HepG2 (cell line): ENCODE results near the gene FMC1. TPM values are rescaled to one million over a fixed set of nuclear protein-coding genes. Genes with fewer than 3 reads are reported as not detected.
A peak's percentile ranks its signal among the peaks of the same experiment; 100 is the strongest.

Source experiments
- AGO2 ChIP-seq: fragments of 200-400 bp; formaldehyde crosslinking; optimal IDR thresholded peaks from 2 replicates; pipeline ENCODE3; 2017; ENCODE audit warnings: mild to moderate bottlenecking, low read depth, low read length, moderate library complexity
- GTF2F1 ChIP-seq: fragments of 150-350 bp; IDR thresholded peaks from 2 replicates; pipeline ENCODE4 v1.6.1; 2014; ENCODE audit warnings: low read length
- HDAC1 ChIP-seq: sonication (generic); formaldehyde crosslinking; IDR thresholded peaks from 2 replicates; pipeline ENCODE4 v1.5.1; 2020; ENCODE audit warnings: mild to moderate bottlenecking, missing genetic modification reagents
- MTF1 ChIP-seq: sonication (generic); formaldehyde crosslinking; IDR thresholded peaks from 2 replicates; pipeline ENCODE4 v1.5.0; 2020; ENCODE audit warnings: missing genetic modification reagents
- NPAS2 ChIP-seq: sonication (generic); formaldehyde crosslinking; IDR thresholded peaks from 2 replicates; pipeline ENCODE4 v1.8.0; 2022; ENCODE audit warnings: mild to moderate bottlenecking, missing genetic modification reagents, borderline replicate concordance
- PLRG1 ChIP-seq: fragments of 450-650 bp; conservative IDR thresholded peaks from 2 replicates; pipeline ENCODE4 v1.6.1; 2016
- RBM22 ChIP-seq: fragments of 200-400 bp; formaldehyde crosslinking; optimal IDR thresholded peaks from 2 replicates; pipeline ENCODE3; 2017; ENCODE audit warnings: mild to moderate bottlenecking, low read length, moderate library complexity
- TAF15 ChIP-seq: fragments of 200-400 bp; formaldehyde crosslinking; IDR thresholded peaks from one replicate; pipeline ENCODE4 v1.6.1; 2018; ENCODE audit warnings: mild to moderate bottlenecking, low read depth, low read length; ENCODE audit not compliant: poor library complexity, severe bottlenecking
- TMF1 ChIP-seq: sonication (generic); formaldehyde crosslinking; IDR thresholded peaks from 2 replicates; pipeline ENCODE4 v1.8.1; 2022; ENCODE audit warnings: low read depth, missing genetic modification reagents
- YY1 ChIP-seq: IDR thresholded peaks from 2 replicates; pipeline ENCODE4 v1.6.1; 2011; ENCODE audit warnings: low read length, low read depth, moderate library complexity, mild to moderate bottlenecking; ENCODE audit not compliant: insufficient read depth, insufficient replicate concordance
- ZC3H13 ChIP-seq: sonication (generic); formaldehyde crosslinking; IDR thresholded peaks from 2 replicates; pipeline ENCODE4 v1.8.1; 2023; ENCODE audit warnings: mild to moderate bottlenecking, missing genetic modification reagents, moderate library complexity
- ZFAT ChIP-seq: sonication (generic); formaldehyde crosslinking; conservative IDR thresholded peaks from 2 replicates; pipeline ENCODE4 v1.8.1; 2023; ENCODE audit warnings: missing genetic modification reagents, inconsistent platforms
- ZFY ChIP-seq: sonication (generic); formaldehyde crosslinking; IDR thresholded peaks from 2 replicates; pipeline ENCODE4 v1.4.0; 2020; ENCODE audit warnings: missing genetic modification reagents
- ZMYM3 ChIP-seq: sonication (generic); formaldehyde crosslinking; IDR thresholded peaks from 2 replicates; pipeline ENCODE4 v1.5.1; 2020; ENCODE audit warnings: mild to moderate bottlenecking, missing genetic modification reagents
- ZNF263 ChIP-seq: sonication (generic); formaldehyde crosslinking; IDR thresholded peaks from 2 replicates; pipeline ENCODE4 v1.4.0; 2020; ENCODE audit warnings: missing genetic modification reagents
- ZNF274 ChIP-seq: sonication (generic); formaldehyde crosslinking; IDR thresholded peaks from 2 replicates; pipeline ENCODE4 v1.5.1; 2020; ENCODE audit warnings: mild to moderate bottlenecking, missing genetic modification reagents
- ZNF337 ChIP-seq: sonication (generic); formaldehyde crosslinking; IDR thresholded peaks from 2 replicates; pipeline ENCODE4 v1.5.1; 2020; ENCODE audit warnings: missing genetic modification reagents, low read depth, mild to moderate bottlenecking, borderline replicate concordance
- ZNF567 ChIP-seq: sonication (generic); formaldehyde crosslinking; IDR thresholded peaks from 2 replicates; pipeline ENCODE4 v1.8.1; 2023; ENCODE audit warnings: mild to moderate bottlenecking, missing genetic modification reagents, borderline replicate concordance
- ZNF841 ChIP-seq: sonication (generic); formaldehyde crosslinking; IDR thresholded peaks from 2 replicates; pipeline ENCODE4 v1.8.1; 2023; ENCODE audit warnings: missing genetic modification reagents, borderline replicate concordance
- polyA plus RNA-seq, 8 experiments: library from polyadenylated mRNA; depleted of rRNA in 3 of 8; stranded (reverse) in 7 of 8; unstranded in 1 of 8; fragments of >200 nt; fragmentation: Illumina TruSeq in 4 of 8; extraction: Trizol in 4 of 8; gene quantifications; 2 replicates each; pipeline versions ENCODE4 v1.2.1 to v1.2.3, GENCODE V29; 2011 to 2016; ENCODE audit warnings: low read depth in 4 of 8, missing spikeins in 1 of 8, mixed read lengths in 1 of 8; ENCODE audit not compliant: insufficient read depth in 1 of 8
- total RNA-seq, 5 experiments: library from RNA; depleted of rRNA; stranded (reverse); fragments of >200 nt; fragmentation: Illumina TruSeq; extraction: Trizol; gene quantifications; 2 replicates each; pipeline ENCODE4 v1.2.3, GENCODE V29; 2016; ENCODE audit warnings: low read depth in 1 of 5
- TF ChIP-seq, protein P1 (sequence below): sonication (generic); formaldehyde crosslinking; IDR thresholded peaks from 2 replicates; pipeline ENCODE4 v1.8.1; 2023; ENCODE audit warnings: mild to moderate bottlenecking, missing genetic modification reagents, borderline replicate concordance
- TF ChIP-seq, protein P2 (sequence below): sonication (generic); formaldehyde crosslinking; IDR thresholded peaks from 2 replicates; pipeline ENCODE4 v1.5.0; 2020; ENCODE audit warnings: mild to moderate bottlenecking, missing genetic modification reagents
- TF ChIP-seq, protein P3 (sequence below): sonication (generic); formaldehyde crosslinking; IDR thresholded peaks from 2 replicates; pipeline ENCODE4 v1.8.0; 2022; ENCODE audit warnings: low read depth, missing genetic modification reagents
- TF ChIP-seq, protein P4 (sequence below): sonication (generic); formaldehyde crosslinking; IDR thresholded peaks from 2 replicates; pipeline ENCODE4 v1.4.0; 2020; ENCODE audit warnings: missing genetic modification reagents, mild to moderate bottlenecking, borderline replicate concordance

The FMC1 gene
- total and polyA plus RNA-seq, 2 of the 13 experiments (the other 11 are each of a cell fraction or from before 2014, with no cell fraction given): 39.2 to 50.7 TPM

GRCh38 chr7:139340037-139340807 is 915 bp upstream of the FMC1 start (continued):
- TF ChIP-seq TMF1 (CRISPR knock-in tag) (no peak; the same call in 1 of the 2 replicates), AGO2 (no peak), TAF15 (peak; percentile 53), RBM22 (peak; percentile 99), ZNF841 (CRISPR knock-in tag) (peak; percentile 68; the same call in 1 of the 2 replicates), ZNF274 (CRISPR knock-in tag) (peak; percentile 93), ZMYM3 (CRISPR knock-in tag) (peak; percentile 98), ZC3H13 (CRISPR knock-in tag) (peak; percentile 63; the same call in 1 of the 2 replicates), MTF1 (0 out of 2 replicates have a peak, but pooled peaks have one; percentile 17), YY1 (peak; percentile 84), PLRG1 (no peak), ZNF263 (0 out of 2 replicates have a peak, but pooled peaks have one; percentile 58), ZNF567 (CRISPR knock-in tag) (0 out of 2 replicates have a peak, but pooled peaks have one; percentile 77), GTF2F1 (no peak), ZFY (CRISPR knock-in tag) (peak; percentile 80), ZFAT (CRISPR knock-in tag) (no peak), ZNF337 (CRISPR knock-in tag) (peak; percentile 89), HDAC1 (CRISPR knock-in tag) (peak; percentile 75), NPAS2 (CRISPR knock-in tag) (no peak)
- TF ChIP-seq, protein P1, sequence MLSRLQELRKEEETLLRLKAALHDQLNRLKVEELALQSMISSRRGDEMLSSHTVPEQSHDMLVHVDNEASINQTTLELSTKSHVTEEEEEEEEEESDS (CRISPR knock-in tag): 0 out of 2 replicates have a peak, but pooled peaks have one; percentile 43
- TF ChIP-seq, protein P2, sequence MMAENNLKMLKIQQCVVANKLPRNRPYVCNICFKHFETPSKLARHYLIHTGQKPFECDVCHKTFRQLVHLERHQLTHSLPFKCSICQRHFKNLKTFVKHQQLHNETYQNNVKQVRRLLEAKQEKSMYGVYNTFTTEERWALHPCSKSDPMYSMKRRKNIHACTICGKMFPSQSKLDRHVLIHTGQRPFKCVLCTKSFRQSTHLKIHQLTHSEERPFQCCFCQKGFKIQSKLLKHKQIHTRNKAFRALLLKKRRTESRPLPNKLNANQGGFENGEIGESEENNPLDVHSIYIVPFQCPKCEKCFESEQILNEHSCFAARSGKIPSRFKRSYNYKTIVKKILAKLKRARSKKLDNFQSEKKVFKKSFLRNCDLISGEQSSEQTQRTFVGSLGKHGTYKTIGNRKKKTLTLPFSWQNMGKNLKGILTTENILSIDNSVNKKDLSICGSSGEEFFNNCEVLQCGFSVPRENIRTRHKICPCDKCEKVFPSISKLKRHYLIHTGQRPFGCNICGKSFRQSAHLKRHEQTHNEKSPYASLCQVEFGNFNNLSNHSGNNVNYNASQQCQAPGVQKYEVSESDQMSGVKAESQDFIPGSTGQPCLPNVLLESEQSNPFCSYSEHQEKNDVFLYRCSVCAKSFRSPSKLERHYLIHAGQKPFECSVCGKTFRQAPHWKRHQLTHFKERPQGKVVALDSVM (CRISPR knock-in tag): 0 out of 2 replicates have a peak, but pooled peaks have one; percentile 47
- TF ChIP-seq, protein P3, sequence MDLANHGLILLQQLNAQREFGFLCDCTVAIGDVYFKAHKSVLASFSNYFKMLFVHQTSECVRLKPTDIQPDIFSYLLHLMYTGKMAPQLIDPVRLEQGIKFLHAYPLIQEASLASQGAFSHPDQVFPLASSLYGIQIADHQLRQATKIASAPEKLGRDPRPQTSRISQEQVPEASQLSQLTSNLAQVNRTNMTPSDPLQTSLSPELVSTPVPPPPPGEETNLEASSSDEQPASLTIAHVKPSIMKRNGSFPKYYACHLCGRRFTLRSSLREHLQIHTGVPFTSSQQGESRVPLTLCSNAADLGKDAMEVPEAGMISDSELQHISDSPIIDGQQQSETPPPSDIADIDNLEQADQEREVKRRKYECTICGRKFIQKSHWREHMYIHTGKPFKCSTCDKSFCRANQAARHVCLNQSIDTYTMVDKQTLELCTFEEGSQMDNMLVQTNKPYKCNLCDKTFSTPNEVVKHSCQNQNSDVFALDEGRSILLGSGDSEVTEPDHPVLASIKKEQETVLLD (CRISPR knock-in tag): peak; percentile 89
- TF ChIP-seq, protein P4, sequence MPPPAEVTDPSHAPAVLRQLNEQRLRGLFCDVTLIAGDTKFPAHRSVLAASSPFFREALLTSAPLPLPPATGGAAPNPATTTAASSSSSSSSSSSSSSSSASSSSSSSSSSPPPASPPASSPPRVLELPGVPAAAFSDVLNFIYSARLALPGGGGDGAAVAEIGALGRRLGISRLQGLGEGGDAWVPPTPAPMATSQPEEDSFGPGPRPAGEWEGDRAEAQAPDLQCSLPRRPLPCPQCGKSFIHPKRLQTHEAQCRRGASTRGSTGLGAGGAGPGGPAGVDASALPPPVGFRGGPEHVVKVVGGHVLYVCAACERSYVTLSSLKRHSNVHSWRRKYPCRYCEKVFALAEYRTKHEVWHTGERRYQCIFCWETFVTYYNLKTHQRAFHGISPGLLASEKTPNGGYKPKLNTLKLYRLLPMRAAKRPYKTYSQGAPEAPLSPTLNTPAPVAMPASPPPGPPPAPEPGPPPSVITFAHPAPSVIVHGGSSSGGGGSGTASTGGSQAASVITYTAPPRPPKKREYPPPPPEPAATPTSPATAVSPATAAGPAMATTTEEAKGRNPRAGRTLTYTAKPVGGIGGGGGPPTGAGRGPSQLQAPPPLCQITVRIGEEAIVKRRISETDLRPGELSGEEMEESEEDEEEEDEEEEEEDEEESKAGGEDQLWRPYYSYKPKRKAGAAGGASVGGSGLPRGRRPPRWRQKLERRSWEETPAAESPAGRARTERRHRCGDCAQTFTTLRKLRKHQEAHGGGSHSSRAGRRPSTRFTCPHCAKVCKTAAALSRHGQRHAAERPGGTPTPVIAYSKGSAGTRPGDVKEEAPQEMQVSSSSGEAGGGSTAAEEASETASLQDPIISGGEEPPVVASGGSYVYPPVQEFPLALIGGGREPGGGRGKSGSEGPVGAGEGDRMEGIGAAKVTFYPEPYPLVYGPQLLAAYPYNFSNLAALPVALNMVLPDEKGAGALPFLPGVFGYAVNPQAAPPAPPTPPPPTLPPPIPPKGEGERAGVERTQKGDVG (CRISPR knock-in tag): peak; percentile 92; the same call in 1 of the 2 replicates
